HPDE6-E6E7 (cell line): ENCODE measurements around the gene GPR55.

Experiments used
- DNase-seq: peaks from one replicate; pipeline ENCODE4 v3.0.0; 2011; ENCODE audit warnings: missing footprints; ENCODE audit errors: extremely low spot score

The GPR55 gene

GRCh38 chr2:230879891-230880290 is 45.2 kb downstream of the GPR55 start:
- no peak for DNase-seq

GRCh38 chr2:230879271-230879882 is 45.7 kb downstream of the GPR55 start:
- DNase-seq: no peak

- no peak for DNase-seq
These were observed 46.3 kb downstream of the GPR55 start for GRCh38 chr2:230878599-230879188.

GRCh38 chr2:230877759-230878598 is 47.1 kb downstream of the GPR55 start:
- DNase-seq: no peak

- no peak for DNase-seq
These were observed 47.8 kb downstream of the GPR55 start for GRCh38 chr2:230877116-230877758.

- no peak for DNase-seq
These were observed 49.4 kb downstream of the GPR55 start for GRCh38 chr2:230875347-230876315.

GRCh38 chr2:230874876-230875275 is 50.2 kb downstream of the GPR55 start:
- DNase-seq: no peak

- no peak for DNase-seq
These were observed 50.6 kb downstream of the GPR55 start for GRCh38 chr2:230874456-230874855.

- DNase-seq: no peak
These were observed 51.2 kb downstream of the GPR55 start for GRCh38 chr2:230873661-230874401.

- no peak for DNase-seq
These were observed 51.9 kb downstream of the GPR55 start for GRCh38 chr2:230872968-230873660.

- no peak for DNase-seq
These were observed 52.7 kb downstream of the GPR55 start for GRCh38 chr2:230872151-230872967.

GRCh38 chr2:230871361-230872150 is 53.5 kb downstream of the GPR55 start:
- no peak for DNase-seq

- DNase-seq: no peak
These were observed 54.3 kb downstream of the GPR55 start for GRCh38 chr2:230870544-230871360.

GRCh38 chr2:230869914-230870543 is 55.0 kb downstream of the GPR55 start:
- no peak for DNase-seq

GRCh38 chr2:230868947-230869913 is 55.8 kb downstream of the GPR55 start:
- DNase-seq: no peak
